Neural cell (in vitro differentiated cells): ENCODE data around the gene SYNPO2. TPM values are rescaled to one million over a fixed set of nuclear protein-coding genes. Genes with fewer than 3 reads are reported as not detected.

Experiments
- H2AFZ ChIP-seq: fragments of 200-600, 300-800 bp; sonication (generic), shearing (Covaris generic); 2 replicates; pipeline ENCODE4 v1.6.0; 2014; ENCODE audit warnings: low read depth, mild to moderate bottlenecking, antibody characterized with exemption, low read length, moderate library complexity
- H3F3A ChIP-seq: fragments of 200-600 bp; shearing (Covaris generic); 2 replicates; pipeline ENCODE4 v1.6.1; 2016; ENCODE audit warnings: mild to moderate bottlenecking, moderate library complexity, mixed read lengths, antibody characterized with exemption, low read length; ENCODE audit not compliant: insufficient read depth, poor library complexity, severe bottlenecking
- H3K27ac ChIP-seq: fragments of 200-600, 300-800 bp; sonication (generic), shearing (Covaris generic); 2 replicates; pipeline ENCODE4 v1.5.1; 2014; ENCODE audit warnings: mild to moderate bottlenecking, low read length, moderate library complexity
- H3K27me3 ChIP-seq: fragments of 300-800, 200-600 bp; sonication (generic), shearing (Covaris generic); 2 replicates; pipeline ENCODE4 v1.6.0; 2014; ENCODE audit warnings: mild to moderate bottlenecking, low read depth, low read length, moderate library complexity; ENCODE audit not compliant: insufficient read depth
- H3K36me3 ChIP-seq: fragments of 300-800, 200-600 bp; sonication (generic), shearing (Covaris generic); 2 replicates; pipeline ENCODE4 v1.5.1; 2014; ENCODE audit warnings: mild to moderate bottlenecking, antibody characterized with exemption, low read length, moderate library complexity; ENCODE audit not compliant: insufficient read depth
- H3K4me2 ChIP-seq: fragments of 300-800, 200-600 bp; sonication (generic), shearing (Covaris generic); 2 replicates; pipeline ENCODE4 v1.6.0; 2014; ENCODE audit warnings: mild to moderate bottlenecking, low read length
- H3K4me3 ChIP-seq: fragments of 300-800, 200-600 bp; sonication (generic), shearing (Covaris generic); 2 replicates; pipeline ENCODE4 v1.5.1; 2014; ENCODE audit warnings: mild to moderate bottlenecking, low read length, moderate library complexity
- H3K79me2 ChIP-seq: fragments of 200-600 bp; shearing (Covaris generic); replicated peaks from 2 replicates; pipeline ENCODE4 v1.6.0; 2014; ENCODE audit warnings: mild to moderate bottlenecking, low read length, moderate library complexity; ENCODE audit not compliant: insufficient read depth
- H3K9ac ChIP-seq: fragments of 300-800, 200-600 bp; sonication (generic), shearing (Covaris generic); 2 replicates; pipeline ENCODE4 v1.6.1; 2016; ENCODE audit warnings: mild to moderate bottlenecking, low read length, mixed read lengths
- H3K9me2 ChIP-seq: fragments of 200-600 bp; shearing (Covaris generic); 2 replicates; pipeline ENCODE4 v1.6.1; 2016; ENCODE audit warnings: mild to moderate bottlenecking, low read length, mixed read lengths; ENCODE audit not compliant: insufficient read depth
- H3K9me3 ChIP-seq: fragments of 200-600, 300-800 bp; sonication (generic), shearing (Covaris generic); 2 replicates; pipeline ENCODE4 v1.6.1; 2016; ENCODE audit warnings: mild to moderate bottlenecking, mixed run types, low read length, moderate library complexity, mixed read lengths
- H4K20me1 ChIP-seq: fragments of 200-600 bp; shearing (Covaris generic); 2 replicates; pipeline ENCODE4 v1.6.1; 2016; ENCODE audit warnings: mild to moderate bottlenecking, mixed run types; ENCODE audit not compliant: insufficient read depth
- EP300 ChIP-seq: fragments of 450-650 bp; conservative IDR thresholded peaks from 2 replicates; pipeline ENCODE4 v1.6.1; 2014; ENCODE audit warnings: antibody characterized with exemption, mild to moderate bottlenecking, moderate library complexity; ENCODE audit not compliant: poor library complexity, severe bottlenecking
- EZH2 ChIP-seq: fragments of 200-600, 300-800 bp; shearing (Covaris generic), sonication (generic); IDR thresholded peaks from 2 replicates; pipeline ENCODE4 v1.6.1; 2014; ENCODE audit warnings: antibody characterized with exemption, low read length, borderline replicate concordance, mild to moderate bottlenecking; ENCODE audit not compliant: insufficient read depth, poor library complexity, severe bottlenecking
- MXI1 ChIP-seq: fragments of 450-650 bp; conservative IDR thresholded peaks from 2 replicates; pipeline ENCODE4 v1.6.1; 2014; ENCODE audit warnings: antibody characterized with exemption, mild to moderate bottlenecking; ENCODE audit not compliant: poor library complexity, severe bottlenecking
- POLR2AphosphoS5 ChIP-seq: IDR thresholded peaks from 2 replicates; pipeline ENCODE4 v1.6.1; 2012
- RAD21 ChIP-seq: fragments of 450-650 bp; conservative IDR thresholded peaks from 2 replicates; pipeline ENCODE4 v1.6.1; 2014; ENCODE audit warnings: antibody characterized with exemption, mild to moderate bottlenecking, moderate library complexity
- SMC3 ChIP-seq: fragments of 450-650 bp; conservative IDR thresholded peaks from 2 replicates; pipeline ENCODE4 v1.6.1; 2014; ENCODE audit warnings: antibody characterized with exemption, mild to moderate bottlenecking, moderate library complexity; ENCODE audit not compliant: poor library complexity
- TAF1 ChIP-seq: IDR thresholded peaks from 2 replicates; pipeline ENCODE4 v1.6.1; 2012; ENCODE audit warnings: low read depth
- polyA plus RNA-seq: library from polyadenylated mRNA; depleted of rRNA; stranded (reverse); fragments of >200 nt; gene quantifications from 2 replicates; pipeline ENCODE4 v1.2.3, GENCODE V29; 2014
- TF ChIP-seq, protein P1 (sequence below): fragments of 450-650 bp; IDR thresholded peaks from 2 replicates; pipeline ENCODE4 v1.5.1; 2014; ENCODE audit warnings: antibody characterized with exemption, mild to moderate bottlenecking, moderate library complexity; ENCODE audit not compliant: poor library complexity, severe bottlenecking
- TF ChIP-seq, protein P2 (sequence below): IDR thresholded peaks from 2 replicates; pipeline ENCODE4 v1.6.1; 2012; ENCODE audit warnings: borderline replicate concordance

SYNPO2 gene
- polyA plus RNA-seq, 1 donor from 2014 or later, result 0.14 TPM

DNA sequence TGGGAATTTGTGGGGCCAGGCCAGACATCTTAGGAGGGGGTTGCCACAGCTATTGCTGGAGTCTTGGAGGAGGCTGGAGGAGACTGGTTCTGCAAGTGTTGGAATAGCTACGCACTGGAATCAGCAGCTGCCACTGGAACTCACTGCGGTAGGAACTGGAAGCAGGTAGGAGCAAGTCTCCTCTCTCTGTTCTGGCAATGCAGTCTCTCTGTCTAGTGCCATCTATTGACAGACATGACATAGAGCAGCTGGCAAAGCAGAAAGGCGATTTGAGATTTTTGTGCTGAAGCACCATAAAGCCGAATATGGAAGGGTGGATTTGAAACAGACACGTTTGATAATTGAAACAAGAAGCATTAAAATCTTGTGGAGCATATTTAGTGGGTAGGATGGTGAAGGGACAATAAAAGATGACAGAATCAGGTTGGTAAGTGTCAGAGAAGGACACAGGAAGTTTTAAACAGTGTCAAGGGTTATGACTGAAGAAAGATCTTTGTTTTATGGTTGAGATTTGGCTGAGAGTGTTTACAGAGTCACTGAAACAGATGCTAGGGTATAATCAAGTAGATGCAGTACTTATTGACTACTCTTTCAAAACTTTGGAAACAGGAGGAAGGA, 23.5 kb upstream of the SYNPO2 start:
- H3K36me3 ChIP-seq, result no peaks in the 10 kb centered on the region
- H3K4me3 ChIP-seq, result no peak overlapping the region
- no peaks in the 10 kb centered on the region for H4K20me1 ChIP-seq
- no peaks in the 10 kb centered on the region for H3K9me3 ChIP-seq
- H3K27ac ChIP-seq, result no peak overlapping the region
- TF ChIP-seq RAD21, result peak; percentile 63
- no peak for TF ChIP-seq TAF1
- TF ChIP-seq SMC3, result peak; percentile 66
- no peak for TF ChIP-seq EZH2
- TF ChIP-seq, protein P1, sequence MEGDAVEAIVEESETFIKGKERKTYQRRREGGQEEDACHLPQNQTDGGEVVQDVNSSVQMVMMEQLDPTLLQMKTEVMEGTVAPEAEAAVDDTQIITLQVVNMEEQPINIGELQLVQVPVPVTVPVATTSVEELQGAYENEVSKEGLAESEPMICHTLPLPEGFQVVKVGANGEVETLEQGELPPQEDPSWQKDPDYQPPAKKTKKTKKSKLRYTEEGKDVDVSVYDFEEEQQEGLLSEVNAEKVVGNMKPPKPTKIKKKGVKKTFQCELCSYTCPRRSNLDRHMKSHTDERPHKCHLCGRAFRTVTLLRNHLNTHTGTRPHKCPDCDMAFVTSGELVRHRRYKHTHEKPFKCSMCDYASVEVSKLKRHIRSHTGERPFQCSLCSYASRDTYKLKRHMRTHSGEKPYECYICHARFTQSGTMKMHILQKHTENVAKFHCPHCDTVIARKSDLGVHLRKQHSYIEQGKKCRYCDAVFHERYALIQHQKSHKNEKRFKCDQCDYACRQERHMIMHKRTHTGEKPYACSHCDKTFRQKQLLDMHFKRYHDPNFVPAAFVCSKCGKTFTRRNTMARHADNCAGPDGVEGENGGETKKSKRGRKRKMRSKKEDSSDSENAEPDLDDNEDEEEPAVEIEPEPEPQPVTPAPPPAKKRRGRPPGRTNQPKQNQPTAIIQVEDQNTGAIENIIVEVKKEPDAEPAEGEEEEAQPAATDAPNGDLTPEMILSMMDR, result peak; percentile 75
- no peak for TF ChIP-seq EP300
- TF ChIP-seq POLR2AphosphoS5, result no peak
- TF ChIP-seq MXI1, result no peak
- TF ChIP-seq, protein P2, sequence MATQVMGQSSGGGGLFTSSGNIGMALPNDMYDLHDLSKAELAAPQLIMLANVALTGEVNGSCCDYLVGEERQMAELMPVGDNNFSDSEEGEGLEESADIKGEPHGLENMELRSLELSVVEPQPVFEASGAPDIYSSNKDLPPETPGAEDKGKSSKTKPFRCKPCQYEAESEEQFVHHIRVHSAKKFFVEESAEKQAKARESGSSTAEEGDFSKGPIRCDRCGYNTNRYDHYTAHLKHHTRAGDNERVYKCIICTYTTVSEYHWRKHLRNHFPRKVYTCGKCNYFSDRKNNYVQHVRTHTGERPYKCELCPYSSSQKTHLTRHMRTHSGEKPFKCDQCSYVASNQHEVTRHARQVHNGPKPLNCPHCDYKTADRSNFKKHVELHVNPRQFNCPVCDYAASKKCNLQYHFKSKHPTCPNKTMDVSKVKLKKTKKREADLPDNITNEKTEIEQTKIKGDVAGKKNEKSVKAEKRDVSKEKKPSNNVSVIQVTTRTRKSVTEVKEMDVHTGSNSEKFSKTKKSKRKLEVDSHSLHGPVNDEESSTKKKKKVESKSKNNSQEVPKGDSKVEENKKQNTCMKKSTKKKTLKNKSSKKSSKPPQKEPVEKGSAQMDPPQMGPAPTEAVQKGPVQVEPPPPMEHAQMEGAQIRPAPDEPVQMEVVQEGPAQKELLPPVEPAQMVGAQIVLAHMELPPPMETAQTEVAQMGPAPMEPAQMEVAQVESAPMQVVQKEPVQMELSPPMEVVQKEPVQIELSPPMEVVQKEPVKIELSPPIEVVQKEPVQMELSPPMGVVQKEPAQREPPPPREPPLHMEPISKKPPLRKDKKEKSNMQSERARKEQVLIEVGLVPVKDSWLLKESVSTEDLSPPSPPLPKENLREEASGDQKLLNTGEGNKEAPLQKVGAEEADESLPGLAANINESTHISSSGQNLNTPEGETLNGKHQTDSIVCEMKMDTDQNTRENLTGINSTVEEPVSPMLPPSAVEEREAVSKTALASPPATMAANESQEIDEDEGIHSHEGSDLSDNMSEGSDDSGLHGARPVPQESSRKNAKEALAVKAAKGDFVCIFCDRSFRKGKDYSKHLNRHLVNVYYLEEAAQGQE, result no peak
- H3K27me3 ChIP-seq, result no peaks in the 10 kb centered on the region
- H3K9ac ChIP-seq, result no peak overlapping the region
- no peak overlapping the region for H3K4me2 ChIP-seq
- H3K79me2 ChIP-seq, result no peaks in the 10 kb centered on the region
- no peaks in the 10 kb centered on the region for H3F3A ChIP-seq
- H3K9me2 ChIP-seq, result no peaks in the 10 kb centered on the region
- no peak overlapping the region for H2AFZ ChIP-seq

DNA sequence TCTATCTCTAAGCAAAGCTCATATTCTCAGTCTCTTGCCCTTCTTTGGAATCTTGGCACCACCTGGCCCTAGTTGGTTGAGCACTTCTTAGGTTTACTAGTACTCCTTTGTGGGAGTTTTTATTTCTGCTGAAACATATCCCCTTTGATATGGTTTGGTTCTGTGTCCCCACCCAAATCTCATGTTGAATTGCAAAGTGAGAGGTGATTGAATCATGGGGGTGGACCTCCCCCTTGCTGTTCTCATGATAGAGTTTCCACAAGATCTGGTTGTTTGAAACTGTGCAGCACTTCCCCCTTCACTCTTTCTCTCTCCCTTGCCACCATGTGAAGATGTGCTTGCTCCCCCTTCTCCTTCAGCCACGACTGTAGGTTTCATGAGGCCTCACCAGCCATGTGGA, 22.2 kb upstream of the SYNPO2 start:
- Histone ChIP-seq H3K27me3 (no peaks in the 10 kb centered on the region), H3K4me2 (no peak overlapping the region), H3F3A (no peaks in the 10 kb centered on the region), H3K36me3 (no peaks in the 10 kb centered on the region), H3K27ac (no peak overlapping the region), H3K9me3 (no peaks in the 10 kb centered on the region), H4K20me1 (no peaks in the 10 kb centered on the region), H3K79me2 (no peaks in the 10 kb centered on the region), H3K9ac (no peak overlapping the region), H2AFZ (no peak overlapping the region), H3K4me3 (no peak overlapping the region), H3K9me2 (no peaks in the 10 kb centered on the region)
- TF ChIP-seq MXI1, result no peak
- TF ChIP-seq, protein P2, result no peak
- TF ChIP-seq SMC3, result no peak
- TF ChIP-seq EZH2, result no peak
- TF ChIP-seq TAF1, result no peak
- TF ChIP-seq EP300, result no peak
- no peak for TF ChIP-seq POLR2AphosphoS5
- TF ChIP-seq RAD21, result no peak
- TF ChIP-seq, protein P1, result no peak
